SK-N-SH (cell line): Measurements from ENCODE around the gene ASMTL. TPM values are rescaled to one million over a fixed set of nuclear protein-coding genes. Genes with fewer than 3 reads are reported as not detected.

ENCODE experiments used
- CTCF ChIA-PET: fragments of 300-600, 350-600 bp; formaldehyde crosslinking; extraction: SDS; loops from one replicate; lab custom pipeline; 2021; lab: Yijun Ruan, JAX
- POLR2A ChIA-PET: fragments of 350-600 bp; sonication (Branson Sonifier 250); formaldehyde crosslinking; extraction: SDS; loops from one replicate; lab custom pipeline; 2020; ENCODE audit warnings: antibody characterized with exemption, inconsistent platforms; lab: Yijun Ruan, JAX
- DNase-seq: peaks from one replicate; pipeline ENCODE4 v3.0.0; 2012
- H2AFZ ChIP-seq: fragments of 200-600 bp; sonication (generic); 2 replicates; pipeline ENCODE4 v1.8.1; 2016; ENCODE audit warnings: antibody characterized with exemption, mild to moderate bottlenecking, low read depth
- H3F3A ChIP-seq: fragments of 200-600 bp; sonication (generic); replicated peaks from 2 replicates; pipeline ENCODE3; 2016; ENCODE audit warnings: antibody characterized with exemption, mild to moderate bottlenecking; ENCODE audit not compliant: insufficient read depth
- H3K27ac ChIP-seq, 2 experiments: fragments of 200-500 bp in 1 of 2; fragments of 200-600 bp in 1 of 2; sonication (Bioruptor generic) in 1 of 2; sonication (generic), shearing (Covaris generic) in 1 of 2; 2 replicates each; pipeline versions ENCODE4 v1.5.1 to v1.6.1; 2014 to 2016; ENCODE audit warnings: low read depth in 2 of 2, inconsistent platforms in 1 of 2, low read length in 1 of 2, mild to moderate bottlenecking in 1 of 2, mixed read lengths in 1 of 2
- H3K27me3 ChIP-seq: fragments of 200-600 bp; sonication (generic), shearing (Covaris generic); 2 replicates; pipeline ENCODE4 v1.6.1; 2016; ENCODE audit warnings: mixed run types; ENCODE audit not compliant: insufficient read depth
- H3K36me3 ChIP-seq, 2 experiments: fragments of 200-500 bp in 1 of 2; fragments of 200-600 bp in 1 of 2; sonication (Bioruptor generic) in 1 of 2; sonication (generic) in 1 of 2; replicated peaks in 1 of 2; 2 replicates each; pipeline versions ENCODE3 to v1.5.1; 2014 to 2016; ENCODE audit warnings: low read length in 1 of 2, mild to moderate bottlenecking in 1 of 2; ENCODE audit not compliant: insufficient read depth in 2 of 2, control insufficient read depth in 1 of 2
- H3K4me1 ChIP-seq, 2 experiments: fragments of 200-500 bp in 1 of 2; fragments of 200-600 bp in 1 of 2; sonication (Bioruptor generic) in 1 of 2; sonication (generic), shearing (Covaris generic) in 1 of 2; 2 replicates each; pipeline versions ENCODE4 v1.5.1 to v1.6.1; 2014 to 2016; ENCODE audit warnings: low read depth in 1 of 2, low read length in 1 of 2, mixed run types in 1 of 2; ENCODE audit not compliant: insufficient read depth in 2 of 2, control insufficient read depth in 1 of 2
- H3K4me2 ChIP-seq: fragments of 200-600 bp; sonication (generic), shearing (Covaris generic); 2 replicates; pipeline ENCODE4 v1.6.1; 2017; ENCODE audit warnings: mixed run types
- H3K4me3 ChIP-seq, 2 experiments: fragments of 200-500 bp in 1 of 2; fragments of 200-600 bp in 1 of 2; sonication (Bioruptor generic) in 1 of 2; sonication (generic), shearing (Covaris generic) in 1 of 2; 2 replicates each; pipeline versions ENCODE4 v1.5.1 to v1.8.1; 2014 to 2016; ENCODE audit warnings: low read depth in 2 of 2, inconsistent platforms in 1 of 2, low read length in 1 of 2, mild to moderate bottlenecking in 1 of 2, mixed read lengths in 1 of 2, moderate library complexity in 1 of 2
- H3K79me2 ChIP-seq: fragments of 200-600 bp; sonication (generic); 2 replicates; pipeline ENCODE4 v1.8.1; 2017; ENCODE audit warnings: mild to moderate bottlenecking; ENCODE audit not compliant: insufficient read depth
- H3K9ac ChIP-seq: fragments of 200-600 bp; sonication (generic); 2 replicates; pipeline ENCODE4 v1.6.1; 2017; ENCODE audit warnings: mixed run types
- H3K9me2 ChIP-seq: fragments of 200-600 bp; sonication (generic); 2 replicates; pipeline ENCODE4 v1.6.1; 2017; ENCODE audit warnings: mixed run types
- H3K9me3 ChIP-seq: fragments of 200-600 bp; sonication (generic); 2 replicates; pipeline ENCODE4 v1.6.1; 2017; ENCODE audit warnings: mixed run types, mild to moderate bottlenecking, moderate library complexity
- H4K20me1 ChIP-seq: fragments of 200-600 bp; sonication (generic); 2 replicates; pipeline ENCODE4 v1.6.1; 2017; ENCODE audit warnings: mild to moderate bottlenecking, mixed run types; ENCODE audit not compliant: insufficient read depth
- EP300 ChIP-seq, 2 experiments: IDR thresholded peaks; 2 replicates each; pipeline versions ENCODE4 v1.4.0 to v1.6.1; 2012; ENCODE audit warnings: borderline replicate concordance in 1 of 2, low read depth in 1 of 2, low read length in 1 of 2
- FOSL2 ChIP-seq: IDR thresholded peaks from 2 replicates; pipeline ENCODE4 v1.4.0; 2012; ENCODE audit warnings: low read depth, mild to moderate bottlenecking, moderate library complexity, borderline replicate concordance
- GABPA ChIP-seq: IDR thresholded peaks from 2 replicates; pipeline ENCODE4 v1.4.0; 2012; ENCODE audit warnings: low read depth, mild to moderate bottlenecking
- JUND ChIP-seq: IDR thresholded peaks from 2 replicates; pipeline ENCODE4 v1.4.0; 2012
- MXI1 ChIP-seq: IDR thresholded peaks from 2 replicates; pipeline ENCODE4 v1.6.1; 2012; ENCODE audit warnings: mild to moderate bottlenecking, low read depth, low read length, improper control_type of control experiment
- NFIC ChIP-seq: IDR thresholded peaks from 2 replicates; pipeline ENCODE4 v1.4.0; 2012; ENCODE audit warnings: borderline replicate concordance
- POLR2AphosphoS5 ChIP-seq: IDR thresholded peaks from 2 replicates; pipeline ENCODE4 v1.6.1; 2012; ENCODE audit warnings: low read depth, low read length
- REST ChIP-seq: IDR thresholded peaks from 2 replicates; pipeline ENCODE4 v1.6.1; 2012; ENCODE audit warnings: mild to moderate bottlenecking, low read depth, low read length, moderate library complexity
- TEAD4 ChIP-seq: IDR thresholded peaks from 2 replicates; pipeline ENCODE4 v1.4.0; 2012; ENCODE audit warnings: mild to moderate bottlenecking, borderline replicate concordance; ENCODE audit not compliant: insufficient read depth
- WGBS: methylation state at CpG from one replicate; pipeline ENCODE4 v1.1.6; 2017; ENCODE audit warnings: low lambda C conversion rate; 5-methylcytosine and 5-hydroxymethylcytosine counted together
- polyA plus RNA-seq, 3 experiments: library from polyadenylated mRNA; depleted of rRNA; stranded (reverse); fragments of >200 nt; gene quantifications; 2 replicates each; pipeline ENCODE4 v1.2.3, GENCODE V29; 2012
- TF ChIP-seq, protein P1 (sequence below): IDR thresholded peaks from 2 replicates; pipeline ENCODE4 v1.4.0; 2012; ENCODE audit warnings: low read depth, borderline replicate concordance

Gene ASMTL
- polyA plus RNA-seq, 1 of the 3 experiments (the other 2 are of a cell fraction) = 37.7 TPM

- Histone ChIP-seq H3K4me3 (no peak overlapping the region), H3F3A (peaks cover 9% of the 10 kb centered on the region), H3K4me1 (no peaks in the 10 kb centered on the region), H3K27me3 (no peaks in the 10 kb centered on the region), H3K79me2 (no peaks in the 10 kb centered on the region), H2AFZ (no peak overlapping the region), H3K9ac (no peak overlapping the region), H3K4me2 (no peak overlapping the region), H4K20me1 (no peaks in the 10 kb centered on the region), H3K9me2 (no peaks in the 10 kb centered on the region), H3K9me3 (no peaks in the 10 kb centered on the region), H3K36me3 (peaks cover 0 to 18% of the 10 kb centered on the region in 2 experiments), H3K27ac (no peak overlapping the region)
- WGBS = 87% methylated on average over 10 of the region's 19 CpGs
- POLR2A ChIA-PET = no interaction called here
- TF ChIP-seq FOSL2 = no peak
- DNase-seq = no peak
- CTCF ChIA-PET = no interaction called here
These were observed 33.0 kb downstream of the ASMTL start for GRCh38 chrX:1419545-1420355.

DNA sequence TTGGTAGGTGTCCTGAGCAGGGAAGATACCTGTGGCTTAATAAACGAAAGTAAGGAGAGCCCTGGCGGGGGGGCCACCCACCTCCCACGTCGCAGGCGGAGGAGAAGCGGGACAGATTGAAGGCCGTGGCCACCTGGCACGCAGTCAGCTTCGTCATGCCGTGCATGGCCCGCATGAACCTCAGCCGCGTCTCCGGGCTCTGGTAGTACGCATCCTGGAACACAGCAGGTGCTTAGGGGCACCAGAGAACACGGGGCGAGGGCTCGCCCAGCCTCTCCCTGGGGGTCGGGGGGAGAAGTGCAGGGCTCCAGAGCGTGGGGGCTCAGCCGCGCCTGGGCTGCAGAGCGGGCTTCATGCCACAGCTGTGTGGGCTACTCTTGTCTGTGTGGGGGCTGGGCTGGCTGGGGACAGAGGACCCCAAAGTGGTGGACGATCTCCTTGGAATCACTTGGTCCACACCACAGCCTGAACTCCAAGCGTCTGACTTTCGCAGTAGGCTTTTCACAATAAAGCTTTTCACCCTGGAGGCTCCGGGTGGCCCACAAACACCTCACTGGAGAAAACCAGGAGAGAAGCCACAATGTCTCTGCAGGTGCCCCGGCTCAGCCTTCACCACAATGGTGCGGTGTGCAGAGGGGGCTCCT, 33.7 kb downstream of the ASMTL start:
- no peaks in the 10 kb centered on the region for H3K9me2 ChIP-seq
- no peaks in the 10 kb centered on the region for H4K20me1 ChIP-seq
- H3K36me3 ChIP-seq = peaks cover 0 to 22% of the 10 kb centered on the region in 2 experiments
- TF ChIP-seq MXI1 (no peak), POLR2AphosphoS5 (0 out of 2 replicates have a peak, but pooled peaks have one; percentile 14)
- WGBS = 89% methylated on average over 17 of the region's 29 CpGs
- no peak overlapping the region for H3K9ac ChIP-seq
- no peaks in the 10 kb centered on the region for H3K4me1 ChIP-seq
- H3K4me3 ChIP-seq = no peak overlapping the region
- peaks cover 9% of the 10 kb centered on the region for H3F3A ChIP-seq
- no peak overlapping the region for H3K4me2 ChIP-seq
- H3K27ac ChIP-seq = no peak overlapping the region
- DNase-seq = no peak
- no peak overlapping the region for H2AFZ ChIP-seq
- CTCF ChIA-PET = no interaction called here
- H3K9me3 ChIP-seq = no peaks in the 10 kb centered on the region
- no peaks in the 10 kb centered on the region for H3K27me3 ChIP-seq
- no peaks in the 10 kb centered on the region for H3K79me2 ChIP-seq
- POLR2A ChIA-PET = no interaction called here

GRCh38 chrX:1417921-1418771, 34.6 kb downstream of the ASMTL start:
- ChIA-PET CTCF (no interaction called here), POLR2A (no interaction called here)
- Histone ChIP-seq H3K4me3 (no peak overlapping the region), H3K36me3 (peaks cover 6 to 23% of the 10 kb centered on the region in 2 experiments), H3K9ac (no peak overlapping the region), H3K4me1 (no peaks in the 10 kb centered on the region), H3K4me2 (no peak overlapping the region), H3K27me3 (no peaks in the 10 kb centered on the region), H3K9me2 (no peaks in the 10 kb centered on the region), H2AFZ (no peak overlapping the region), H3K79me2 (no peaks in the 10 kb centered on the region), H3K9me3 (no peaks in the 10 kb centered on the region)
- 86% methylated on average over 10 of the region's 20 CpGs for WGBS
- no peak for DNase-seq
- TF ChIP-seq TEAD4 (no peak), REST (no peak), NFIC (no peak), EP300 (IDR thresholded peaks at IDR 0.05; ENCODE audit: borderline replicate concordance in 1 of 2, low read depth in 1 of 2, low read length in 1 of 2) (no peak), GABPA (no peak), JUND (no peak; the same call in 1 of the 2 replicates)
- TF ChIP-seq, protein P1, sequence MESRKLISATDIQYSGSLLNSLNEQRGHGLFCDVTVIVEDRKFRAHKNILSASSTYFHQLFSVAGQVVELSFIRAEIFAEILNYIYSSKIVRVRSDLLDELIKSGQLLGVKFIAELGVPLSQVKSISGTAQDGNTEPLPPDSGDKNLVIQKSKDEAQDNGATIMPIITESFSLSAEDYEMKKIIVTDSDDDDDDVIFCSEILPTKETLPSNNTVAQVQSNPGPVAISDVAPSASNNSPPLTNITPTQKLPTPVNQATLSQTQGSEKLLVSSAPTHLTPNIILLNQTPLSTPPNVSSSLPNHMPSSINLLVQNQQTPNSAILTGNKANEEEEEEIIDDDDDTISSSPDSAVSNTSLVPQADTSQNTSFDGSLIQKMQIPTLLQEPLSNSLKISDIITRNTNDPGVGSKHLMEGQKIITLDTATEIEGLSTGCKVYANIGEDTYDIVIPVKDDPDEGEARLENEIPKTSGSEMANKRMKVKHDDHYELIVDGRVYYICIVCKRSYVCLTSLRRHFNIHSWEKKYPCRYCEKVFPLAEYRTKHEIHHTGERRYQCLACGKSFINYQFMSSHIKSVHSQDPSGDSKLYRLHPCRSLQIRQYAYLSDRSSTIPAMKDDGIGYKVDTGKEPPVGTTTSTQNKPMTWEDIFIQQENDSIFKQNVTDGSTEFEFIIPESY = no peak
- TF ChIP-seq, all 33 proteins: peak for 0
- no peaks in the 10 kb centered on the region for H4K20me1 ChIP-seq
- no peak overlapping the region for H3K27ac ChIP-seq
- peaks cover 9% of the 10 kb centered on the region for H3F3A ChIP-seq
